ENCODE results near the gene AADACL2.
A peak's percentile ranks its signal among the peaks of the same experiment; 100 is the strongest.

The AADACL2 gene

GRCh38 chr3:151708868-151709267 is 24.9 kb upstream of the AADACL2 start:
- Histone ChIP-seq H3K36me3 (replicated peaks in 1 of 2; ENCODE audit: control insufficient read depth in 2 of 2, insufficient read depth in 2 of 2, low read length in 2 of 2) (no peaks in the 10 kb centered on the region), H2AK5ac (ENCODE audit: low read depth, low read length) (no peak overlapping the region), H3K4me2 (ENCODE audit: insufficient read depth, low read length, poor library complexity, severe bottlenecking) (no peak overlapping the region), H3K27ac (replicated peaks; ENCODE audit: low read length) (no peak overlapping the region), H2BK120ac (ENCODE audit: low read depth, low read length) (no peak overlapping the region), H2AFZ (ENCODE audit: low read length) (no peak overlapping the region), H2BK15ac (ENCODE audit: low read length) (no peak overlapping the region), H3K79me1 (ENCODE audit: low read depth, low read length) (no peaks in the 10 kb centered on the region), H3K9ac (ENCODE audit: low read depth, low read length, poor library complexity) (no peak overlapping the region), H3K4me3 (ENCODE audit: low read length in 2 of 2) (no peak overlapping the region), H3K4me1 (ENCODE audit: control insufficient read depth in 2 of 2, insufficient read depth in 1 of 2, low read depth in 1 of 2, low read length in 2 of 2) (no peaks in the 10 kb centered on the region), H2BK5ac (ENCODE audit: low read length) (no peak overlapping the region), H3K4ac (ENCODE audit: low read length) (no peak overlapping the region), H2BK12ac (ENCODE audit: low read length) (no peak overlapping the region), H3K9me3 (replicated peaks in 1 of 2; ENCODE audit: control insufficient read depth in 2 of 2, insufficient read depth in 1 of 2, low read depth in 1 of 2, low read length in 2 of 2) (no peaks in the 10 kb centered on the region), H3K14ac (ENCODE audit: low read length) (no peak overlapping the region), H3K18ac (ENCODE audit: low read length) (no peak overlapping the region), H4K91ac (ENCODE audit: low read depth, low read length, poor library complexity) (no peak overlapping the region), H3K27me3 (ENCODE audit: control insufficient read depth in 3 of 3, insufficient read depth in 3 of 3, low read depth in 1 of 3, low read length in 3 of 3) (no peaks in the 10 kb centered on the region), H4K8ac (ENCODE audit: low read depth, low read length) (no peak overlapping the region), H3K23ac (ENCODE audit: low read depth, low read length, poor library complexity) (no peak overlapping the region)
- DNase-seq (ENCODE audit: low spot score): no peak
- WGBS, 2 donors (ENCODE audit: extremely low coverage in 2 of 2, insufficient read length in 2 of 2, insufficient replicate concordance in 1 of 2): no CpG with 5 or more reads among the region's 1 CpG

- Histone ChIP-seq H3K4me2 (ENCODE audit: insufficient read depth, low read length, poor library complexity, severe bottlenecking) (no peak overlapping the region), H2BK12ac (ENCODE audit: low read length) (no peak overlapping the region), H3K4me1 (ENCODE audit: control insufficient read depth in 2 of 2, insufficient read depth in 1 of 2, low read depth in 1 of 2, low read length in 2 of 2) (no peaks in the 10 kb centered on the region), H2BK15ac (ENCODE audit: low read length) (no peak overlapping the region), H3K27me3 (ENCODE audit: control insufficient read depth in 3 of 3, insufficient read depth in 3 of 3, low read depth in 1 of 3, low read length in 3 of 3) (no peaks in the 10 kb centered on the region), H3K18ac (ENCODE audit: low read length) (no peak overlapping the region), H4K8ac (ENCODE audit: low read depth, low read length) (no peak overlapping the region), H3K79me1 (ENCODE audit: low read depth, low read length) (no peaks in the 10 kb centered on the region), H3K4ac (ENCODE audit: low read length) (no peak overlapping the region), H2BK120ac (ENCODE audit: low read depth, low read length) (no peak overlapping the region), H2AK5ac (ENCODE audit: low read depth, low read length) (no peak overlapping the region), H2AFZ (ENCODE audit: low read length) (no peak overlapping the region), H3K14ac (ENCODE audit: low read length) (no peak overlapping the region), H3K36me3 (replicated peaks in 1 of 2; ENCODE audit: control insufficient read depth in 2 of 2, insufficient read depth in 2 of 2, low read length in 2 of 2) (no peaks in the 10 kb centered on the region), H4K91ac (ENCODE audit: low read depth, low read length, poor library complexity) (no peak overlapping the region), H3K9ac (ENCODE audit: low read depth, low read length, poor library complexity) (no peak overlapping the region), H3K9me3 (replicated peaks in 1 of 2; ENCODE audit: control insufficient read depth in 2 of 2, insufficient read depth in 1 of 2, low read depth in 1 of 2, low read length in 2 of 2) (no peaks in the 10 kb centered on the region), H3K23ac (ENCODE audit: low read depth, low read length, poor library complexity) (no peak overlapping the region), H3K4me3 (ENCODE audit: low read length in 2 of 2) (no peak overlapping the region), H2BK5ac (ENCODE audit: low read length) (no peak overlapping the region), H3K27ac (replicated peaks; ENCODE audit: low read length) (no peak overlapping the region)
- no CpG with 5 or more reads among the region's 1 CpG for WGBS, 2 donors (ENCODE audit: extremely low coverage in 2 of 2, insufficient read length in 2 of 2, insufficient replicate concordance in 1 of 2)
- no peak for DNase-seq (ENCODE audit: low spot score)
Measured at GRCh38 chr3:151709847-151710246, 23.9 kb upstream of the AADACL2 start.

- no peak overlapping the region for H2BK5ac ChIP-seq (ENCODE audit: low read length)
- H2BK120ac ChIP-seq (ENCODE audit: low read depth, low read length): no peak overlapping the region
- H3K9ac ChIP-seq (ENCODE audit: low read depth, low read length, poor library complexity): no peak overlapping the region
- H2AFZ ChIP-seq (ENCODE audit: low read length): no peak overlapping the region
- no peak overlapping the region for H3K4me2 ChIP-seq (ENCODE audit: insufficient read depth, low read length, poor library complexity, severe bottlenecking)
- WGBS, 2 donors (ENCODE audit: extremely low coverage in 2 of 2, insufficient read length in 2 of 2, insufficient replicate concordance in 1 of 2): no CpG with 5 or more reads among the region's 8 CpGs
- no peak overlapping the region for H2BK15ac ChIP-seq (ENCODE audit: low read length)
- H3K36me3 ChIP-seq (replicated peaks in 1 of 2; ENCODE audit: control insufficient read depth in 2 of 2, insufficient read depth in 2 of 2, low read length in 2 of 2): no peaks in the 10 kb centered on the region
- H3K18ac ChIP-seq (ENCODE audit: low read length): no peak overlapping the region
- no peak overlapping the region for H3K4me3 ChIP-seq (ENCODE audit: low read length in 2 of 2)
- H3K4ac ChIP-seq (ENCODE audit: low read length): no peak overlapping the region
- no peaks in the 10 kb centered on the region for H3K9me3 ChIP-seq (replicated peaks in 1 of 2; ENCODE audit: control insufficient read depth in 2 of 2, insufficient read depth in 1 of 2, low read depth in 1 of 2, low read length in 2 of 2)
- no peak overlapping the region for H4K91ac ChIP-seq (ENCODE audit: low read depth, low read length, poor library complexity)
- H3K27ac ChIP-seq (replicated peaks; ENCODE audit: low read length): no peak overlapping the region
- H3K4me1 ChIP-seq (ENCODE audit: control insufficient read depth in 2 of 2, insufficient read depth in 1 of 2, low read depth in 1 of 2, low read length in 2 of 2): no peaks in the 10 kb centered on the region
- no peak overlapping the region for H4K8ac ChIP-seq (ENCODE audit: low read depth, low read length)
- no peak overlapping the region for H2AK5ac ChIP-seq (ENCODE audit: low read depth, low read length)
- no peak overlapping the region for H3K14ac ChIP-seq (ENCODE audit: low read length)
- H3K79me1 ChIP-seq (ENCODE audit: low read depth, low read length): no peaks in the 10 kb centered on the region
- no peak overlapping the region for H3K23ac ChIP-seq (ENCODE audit: low read depth, low read length, poor library complexity)
- no peaks in the 10 kb centered on the region for H3K27me3 ChIP-seq (ENCODE audit: control insufficient read depth in 3 of 3, insufficient read depth in 3 of 3, low read depth in 1 of 3, low read length in 3 of 3)
- H2BK12ac ChIP-seq (ENCODE audit: low read length): no peak overlapping the region
- no peak for DNase-seq (ENCODE audit: low spot score)
Measured at GRCh38 chr3:151721294-151721693, 12.4 kb upstream of the AADACL2 start.

GRCh38 chr3:151722856-151723255 is 10.9 kb upstream of the AADACL2 start:
- H2BK15ac ChIP-seq (ENCODE audit: low read length): no peak overlapping the region
- H3K36me3 ChIP-seq (replicated peaks in 1 of 2; ENCODE audit: control insufficient read depth in 2 of 2, insufficient read depth in 2 of 2, low read length in 2 of 2): no peaks in the 10 kb centered on the region
- no peak overlapping the region for H4K8ac ChIP-seq (ENCODE audit: low read depth, low read length)
- peak overlapping the region; percentile 39 for H2AFZ ChIP-seq (ENCODE audit: low read length)
- H2AK5ac ChIP-seq (ENCODE audit: low read depth, low read length): no peak overlapping the region
- H3K27me3 ChIP-seq (ENCODE audit: control insufficient read depth in 3 of 3, insufficient read depth in 3 of 3, low read depth in 1 of 3, low read length in 3 of 3): no peaks in the 10 kb centered on the region
- H3K23ac ChIP-seq (ENCODE audit: low read depth, low read length, poor library complexity): no peak overlapping the region
- WGBS, 2 donors (ENCODE audit: extremely low coverage in 2 of 2, insufficient read length in 2 of 2, insufficient replicate concordance in 1 of 2): no CpG with 5 or more reads among the region's 2 CpGs
- no peak overlapping the region for H3K14ac ChIP-seq (ENCODE audit: low read length)
- H3K4me2 ChIP-seq (ENCODE audit: insufficient read depth, low read length, poor library complexity, severe bottlenecking): no peak overlapping the region
- no peak overlapping the region for H3K27ac ChIP-seq (replicated peaks; ENCODE audit: low read length)
- DNase-seq (ENCODE audit: low spot score): no peak
- no peak overlapping the region for H3K9ac ChIP-seq (ENCODE audit: low read depth, low read length, poor library complexity)
- no peaks in the 10 kb centered on the region for H3K4me1 ChIP-seq (ENCODE audit: control insufficient read depth in 2 of 2, insufficient read depth in 1 of 2, low read depth in 1 of 2, low read length in 2 of 2)
- no peaks in the 10 kb centered on the region for H3K79me1 ChIP-seq (ENCODE audit: low read depth, low read length)
- no peak overlapping the region for H3K4ac ChIP-seq (ENCODE audit: low read length)
- no peak overlapping the region for H3K18ac ChIP-seq (ENCODE audit: low read length)
- no peak overlapping the region for H2BK5ac ChIP-seq (ENCODE audit: low read length)
- H3K4me3 ChIP-seq (ENCODE audit: low read length in 2 of 2): no peak overlapping the region
- no peaks in the 10 kb centered on the region for H3K9me3 ChIP-seq (replicated peaks in 1 of 2; ENCODE audit: control insufficient read depth in 2 of 2, insufficient read depth in 1 of 2, low read depth in 1 of 2, low read length in 2 of 2)
- no peak overlapping the region for H2BK120ac ChIP-seq (ENCODE audit: low read depth, low read length)
- H4K91ac ChIP-seq (ENCODE audit: low read depth, low read length, poor library complexity): no peak overlapping the region
- H2BK12ac ChIP-seq (ENCODE audit: low read length): no peak overlapping the region
